Brain pericyte (primary cell): ENCODE data around the gene STX5.
"Not testable (repeated sequence)": the region's sequence is repeated elsewhere in the genome, so short reads cannot be mapped to it uniquely, and the experiment has no call there.

Experiments
- DNase-seq: peaks from one replicate; pipeline ENCODE4 v3.0.0-alpha.2; 2012; ENCODE audit warnings: low read depth, low spot score

STX5 gene, protein sequence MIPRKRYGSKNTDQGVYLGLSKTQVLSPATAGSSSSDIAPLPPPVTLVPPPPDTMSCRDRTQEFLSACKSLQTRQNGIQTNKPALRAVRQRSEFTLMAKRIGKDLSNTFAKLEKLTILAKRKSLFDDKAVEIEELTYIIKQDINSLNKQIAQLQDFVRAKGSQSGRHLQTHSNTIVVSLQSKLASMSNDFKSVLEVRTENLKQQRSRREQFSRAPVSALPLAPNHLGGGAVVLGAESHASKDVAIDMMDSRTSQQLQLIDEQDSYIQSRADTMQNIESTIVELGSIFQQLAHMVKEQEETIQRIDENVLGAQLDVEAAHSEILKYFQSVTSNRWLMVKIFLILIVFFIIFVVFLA

DNA sequence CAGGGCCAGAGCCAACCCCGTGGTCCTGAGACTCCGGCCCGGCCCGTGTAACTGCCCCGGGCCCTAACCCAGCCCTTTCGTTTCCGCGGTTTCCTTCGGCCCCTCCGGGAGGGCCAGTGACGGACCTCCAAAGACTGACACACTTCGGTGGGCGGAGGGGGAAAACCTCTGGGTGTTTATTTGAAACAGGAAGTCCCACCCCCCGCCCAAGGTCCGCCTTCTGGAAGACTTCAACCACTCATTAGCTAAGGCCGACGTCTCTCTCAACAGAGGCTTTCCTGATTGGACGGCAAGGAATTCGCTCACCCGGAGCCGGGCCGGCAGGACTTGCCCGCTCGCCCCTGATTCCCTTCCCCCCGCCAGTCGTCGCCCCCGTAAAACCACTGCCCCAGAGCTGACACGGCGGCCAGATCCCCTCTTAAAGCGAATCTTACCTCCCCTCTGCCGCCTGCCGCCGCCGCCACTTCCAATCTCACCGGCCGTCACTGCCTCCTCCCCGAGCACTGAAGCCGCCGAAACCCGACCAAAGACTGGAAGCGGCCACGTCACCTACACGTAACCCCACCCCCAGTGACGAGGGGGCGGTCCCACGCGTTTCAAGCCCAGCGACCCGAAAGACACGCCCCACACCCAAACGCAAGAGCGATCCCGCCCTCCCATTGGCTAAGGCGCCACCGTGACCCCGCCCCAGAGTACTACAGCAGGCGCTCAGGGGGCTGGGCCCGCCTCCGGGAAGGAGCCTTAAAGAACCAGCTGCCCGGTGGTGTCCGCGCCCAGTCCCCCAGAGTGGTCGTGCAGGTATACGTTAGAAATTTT lies at the start of gene STX5:
Gene STX5, minus strand, starts transcription at position 532 of the 816 bp plus-strand sequence. CDS start 808 bp downstream, outside the sequence.
- DNase-seq, result peak; percentile 97

- DNase-seq, result peak; percentile 60
Observed at GRCh38 chr11:62880803-62881578, 49.1 kb upstream of the STX5 start, which contains the start of gene SLC3A2. TSS of gene SLC3A2 (plus strand) at chr11:62880896. CDS start at chr11:62881024, 128 bp downstream.

GRCh38 chr11:62880231-62880802 lies 48.5 kb upstream of the STX5 start:
- no peak for DNase-seq

DNA sequence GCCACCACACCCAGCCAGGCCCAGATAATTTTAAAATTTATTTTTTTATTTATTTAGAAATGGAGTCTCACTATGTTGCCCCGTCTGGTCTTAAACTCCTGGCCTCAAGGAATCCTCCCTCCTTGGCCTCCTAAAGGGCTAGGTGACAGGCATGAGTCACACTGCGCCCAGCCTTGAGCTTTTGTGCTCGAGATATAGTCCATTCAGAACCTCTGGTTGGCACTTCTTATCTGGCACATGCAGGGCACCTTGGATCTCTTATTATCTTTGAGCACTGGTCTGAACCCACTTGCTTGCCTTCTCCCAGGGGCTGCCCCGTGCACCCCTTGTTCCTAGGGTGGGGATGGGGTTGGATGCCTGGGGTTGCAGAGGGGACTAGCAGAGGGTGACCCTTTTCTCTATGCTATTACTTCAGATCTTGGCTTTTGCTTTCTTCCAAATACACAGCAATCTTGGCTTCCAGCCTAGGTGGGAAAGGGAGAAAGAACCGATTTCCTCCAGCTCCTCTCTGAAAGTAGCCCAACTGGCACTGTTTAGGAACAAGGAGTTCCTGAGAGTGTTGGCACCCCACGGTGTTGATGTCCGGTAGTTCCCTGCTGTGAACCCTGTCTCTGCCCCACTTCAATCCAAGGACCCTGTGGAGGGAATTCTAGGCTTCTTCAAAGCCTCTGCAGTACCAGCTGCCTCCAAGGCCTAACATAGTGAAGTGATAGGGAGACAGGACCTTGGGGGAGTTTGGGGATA lies 47.6 kb upstream of the STX5 start:
- no peak for DNase-seq

GRCh38 chr11:62876712-62877111 lies 44.9 kb upstream of the STX5 start:
- no peak for DNase-seq

DNA sequence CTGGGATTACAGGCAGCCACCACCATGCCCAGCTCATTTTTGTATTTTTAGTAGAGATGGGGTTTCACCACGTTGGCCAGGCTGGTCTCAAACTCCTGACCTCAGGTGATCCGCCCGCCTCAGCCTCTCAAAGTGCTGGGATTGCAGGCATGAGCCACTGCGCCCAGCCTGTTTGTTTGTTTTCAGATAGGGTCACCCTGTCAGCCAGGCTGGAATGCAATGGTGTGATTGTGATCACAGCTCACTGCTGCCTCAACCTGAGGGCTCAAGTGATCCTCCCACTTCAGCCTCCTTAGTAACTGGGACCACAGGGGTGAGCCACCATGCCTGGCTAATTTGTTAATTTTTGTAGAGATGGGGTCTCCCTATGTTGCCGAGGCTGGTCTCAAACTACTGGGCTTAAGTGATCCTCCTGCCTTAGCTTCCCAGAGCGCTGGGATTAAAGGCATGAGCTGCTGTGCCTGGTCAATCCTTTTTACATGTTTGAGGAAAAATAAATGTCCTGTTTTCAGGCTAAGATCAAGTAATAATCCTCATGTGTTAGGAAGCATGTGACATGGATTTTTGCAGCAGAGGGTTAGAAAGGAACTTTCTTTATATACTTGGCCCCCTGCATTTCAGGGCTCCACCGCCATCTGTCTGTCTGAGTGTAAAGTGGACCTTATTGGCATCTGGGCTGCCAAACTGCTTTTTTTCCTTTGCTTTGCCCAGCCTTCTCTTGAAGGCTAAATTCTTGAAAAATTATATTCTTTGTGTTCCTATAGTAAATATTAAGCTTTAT lies 44.0 kb upstream of the STX5 start:
- DNase-seq, result no peak

- no peak for DNase-seq
Observed at GRCh38 chr11:62874851-62875250, 43.0 kb upstream of the STX5 start.

DNA sequence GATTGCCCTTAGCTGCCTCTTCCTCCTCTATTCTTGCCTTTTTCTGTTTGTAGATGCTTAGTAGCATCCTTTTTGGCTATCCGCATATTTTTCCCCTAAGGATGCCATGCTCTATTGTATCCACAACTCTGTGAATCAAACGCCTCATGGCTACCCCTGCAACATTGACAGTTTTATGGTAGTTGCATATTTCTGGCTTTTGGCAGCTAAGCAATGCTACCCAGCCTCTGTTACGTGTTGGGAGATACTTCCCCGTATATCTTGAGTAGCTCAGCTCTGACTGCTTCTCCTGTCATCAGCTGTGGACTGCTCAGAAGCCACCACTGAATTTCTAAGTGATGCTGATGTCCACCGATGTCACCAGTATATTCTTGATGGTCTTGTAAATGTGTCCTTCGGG lies 33.8 kb upstream of the STX5 start:
- DNase-seq, result no peak

GRCh38 chr11:62863687-62864335 lies 32.0 kb upstream of the STX5 start:
- DNase-seq, result no peak

GRCh38 chr11:62861564-62862192 lies 29.8 kb upstream of the STX5 start:
- DNase-seq, result not testable (repeated sequence)

- DNase-seq, result no peak
Observed at GRCh38 chr11:62860835-62861563, 29.1 kb upstream of the STX5 start.

- DNase-seq, result not testable (repeated sequence)
Observed at GRCh38 chr11:62859281-62859703, 27.4 kb upstream of the STX5 start.

- no peak for DNase-seq
Observed at GRCh38 chr11:62858201-62858600, 26.4 kb upstream of the STX5 start.

DNA sequence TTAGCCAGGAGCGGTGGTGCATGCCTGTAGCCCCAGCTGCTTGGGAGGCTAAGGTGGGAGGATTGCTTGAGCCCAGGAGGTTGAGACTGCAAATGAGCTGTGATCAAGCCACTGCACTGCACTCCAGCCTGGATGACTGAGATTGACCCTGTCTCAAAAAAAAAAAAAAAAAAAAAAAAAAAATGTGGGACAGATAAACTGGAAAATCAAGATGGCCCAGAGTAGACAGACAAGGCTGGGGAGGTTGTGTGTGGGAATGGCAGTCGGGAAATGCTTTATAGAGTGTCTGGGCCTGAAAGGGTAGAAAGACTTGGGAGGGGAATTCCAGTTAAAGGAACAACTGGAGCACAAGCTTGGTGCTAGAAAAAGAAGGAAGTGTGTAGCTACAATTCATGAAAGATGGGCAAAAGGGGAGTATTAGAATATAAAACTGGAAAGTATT lies 25.7 kb upstream of the STX5 start:
- DNase-seq, result no peak

- no peak for DNase-seq
Observed at GRCh38 chr11:62856333-62856895, 24.6 kb upstream of the STX5 start.

GRCh38 chr11:62855571-62856332 lies 23.9 kb upstream of the STX5 start:
- DNase-seq, result peak; percentile 92
